Measurements from ENCODE around the gene PKNOX1.
"Not testable (repeated sequence)": the region's sequence is repeated elsewhere in the genome, so short reads cannot be mapped to it uniquely, and the experiment has no call there.

Gene PKNOX1

DNA sequence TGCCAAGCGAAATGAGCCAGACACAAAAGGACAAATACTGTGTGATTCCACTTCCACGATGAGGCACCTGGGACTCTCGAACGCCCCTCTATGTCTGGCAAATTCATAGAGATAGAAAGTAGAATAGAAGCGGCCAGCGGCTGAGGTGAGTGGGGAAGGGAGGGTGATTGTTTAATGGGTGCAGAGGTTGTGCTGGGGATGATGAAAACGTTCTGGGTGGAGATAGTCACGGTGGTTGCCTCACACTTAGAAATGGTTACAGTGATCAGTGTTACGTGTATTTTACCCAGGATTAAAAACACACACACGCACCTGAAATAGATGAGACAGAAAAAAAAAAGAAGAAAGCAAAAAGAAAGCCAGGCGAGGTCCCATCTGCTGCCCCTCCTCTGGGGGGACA, 98.4 kb downstream of the PKNOX1 start:
- H3K4me3 ChIP-seq (ENCODE audit: low read depth in 1 of 2, low read length in 2 of 2); H3K36me3 ChIP-seq (ENCODE audit: control insufficient read depth in 1 of 2, insufficient read depth in 2 of 2, low read length in 2 of 2); H3K4me1 ChIP-seq (ENCODE audit: control insufficient read depth in 1 of 2, insufficient read depth in 2 of 2, low read length in 2 of 2); H3K27me3 ChIP-seq (ENCODE audit: low read depth, low read length); H3K27ac ChIP-seq (ENCODE audit: low read length); H3K9me3 ChIP-seq (ENCODE audit: control insufficient read depth in 1 of 2, low read length in 2 of 2): not testable (repeated sequence)

GRCh38 chr21:43074401-43075169, 100.2 kb downstream of the PKNOX1 start:
- not testable (repeated sequence) for H3K27me3 ChIP-seq (ENCODE audit: low read depth, low read length); H3K9me3 ChIP-seq (ENCODE audit: control insufficient read depth in 1 of 2, low read length in 2 of 2); H3K4me3 ChIP-seq (ENCODE audit: low read depth in 1 of 2, low read length in 2 of 2); H3K4me1 ChIP-seq (ENCODE audit: control insufficient read depth in 1 of 2, insufficient read depth in 2 of 2, low read length in 2 of 2); H3K36me3 ChIP-seq (ENCODE audit: control insufficient read depth in 1 of 2, insufficient read depth in 2 of 2, low read length in 2 of 2); H3K27ac ChIP-seq (ENCODE audit: low read length)

DNA sequence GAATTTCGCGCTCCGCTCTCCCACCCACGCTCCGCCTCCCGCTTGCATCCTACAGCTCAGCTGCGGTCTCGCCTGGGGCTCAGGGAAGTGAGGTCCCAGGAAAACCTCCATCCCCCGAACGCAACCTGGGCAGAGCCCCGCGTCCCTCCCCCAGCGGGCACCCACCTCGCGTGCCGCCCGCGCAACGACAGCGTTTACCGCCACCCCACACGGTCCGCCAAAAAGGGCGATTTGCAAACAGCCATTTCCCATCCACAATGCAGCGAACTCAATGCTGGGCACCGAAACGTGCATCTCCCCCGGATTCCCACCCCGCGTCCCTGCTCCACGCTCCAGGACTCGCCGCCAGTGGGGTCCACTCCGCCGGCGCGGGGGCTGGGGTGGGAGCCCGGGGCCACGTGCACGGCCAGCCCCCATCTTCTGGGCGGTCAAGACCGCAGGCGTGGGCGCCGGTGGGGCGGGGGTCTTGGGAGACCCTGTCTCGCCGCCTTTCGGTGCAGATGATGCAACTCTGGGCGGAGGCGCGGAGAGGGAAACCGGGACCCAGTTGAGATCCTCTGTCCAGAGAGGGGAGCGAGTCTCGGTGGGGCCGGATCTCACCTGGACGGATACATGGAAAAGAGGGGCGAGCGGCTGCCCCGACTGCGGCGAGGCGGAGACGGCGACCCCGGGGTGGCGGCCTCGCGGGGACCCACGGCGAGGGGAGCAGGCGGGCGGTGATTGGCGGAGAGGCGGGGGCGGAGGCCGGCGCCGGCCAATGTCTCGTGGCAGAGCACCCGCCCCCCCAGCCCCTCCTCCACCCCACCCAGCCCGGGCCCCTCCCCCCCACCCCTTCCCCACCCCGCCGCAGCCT, 101.0 kb downstream of the PKNOX1 start, which contains the start of gene CBS:
Gene CBS (minus strand): TSS at position 666 of the 853 bp plus-strand sequence. CDS start 3,642 bp downstream, outside the sequence.
- H3K36me3 ChIP-seq (ENCODE audit: control insufficient read depth in 1 of 2, insufficient read depth in 2 of 2, low read length in 2 of 2); H3K4me3 ChIP-seq (ENCODE audit: low read depth in 1 of 2, low read length in 2 of 2); H3K27ac ChIP-seq (ENCODE audit: low read length); H3K9me3 ChIP-seq (ENCODE audit: control insufficient read depth in 1 of 2, low read length in 2 of 2); H3K4me1 ChIP-seq (ENCODE audit: control insufficient read depth in 1 of 2, insufficient read depth in 2 of 2, low read length in 2 of 2); H3K27me3 ChIP-seq (ENCODE audit: low read depth, low read length): not testable (repeated sequence)

DNA sequence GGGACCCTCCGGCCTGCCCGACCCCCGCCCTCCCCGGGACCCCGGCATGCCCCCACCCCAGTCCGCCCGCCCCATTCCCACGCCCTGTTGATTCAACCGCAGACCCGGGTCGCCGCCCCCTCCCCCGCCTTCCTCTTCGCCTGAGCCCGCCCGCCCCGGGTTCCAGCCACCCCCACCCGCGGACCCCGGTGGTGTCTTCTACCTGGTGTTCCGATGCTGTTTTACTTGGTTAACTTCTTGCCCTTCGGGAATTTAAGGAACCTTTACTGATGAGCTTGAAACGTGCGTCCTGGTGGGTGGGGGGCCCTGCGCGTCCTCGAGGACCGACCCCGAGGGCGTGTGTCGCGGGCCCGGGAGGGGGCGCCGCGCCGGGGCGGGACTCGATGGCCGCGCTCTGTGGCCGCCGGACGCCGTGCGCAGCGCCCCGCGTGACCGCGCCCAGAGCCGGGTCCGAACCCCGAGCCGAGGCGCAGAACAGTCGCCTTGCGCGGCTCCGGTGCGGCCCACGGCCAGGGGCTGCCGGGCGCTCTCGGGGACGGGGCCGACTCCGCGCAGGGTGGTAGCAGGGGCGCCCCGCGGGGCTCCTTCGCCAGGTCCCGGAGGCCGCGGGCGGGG, 101.8 kb downstream of the PKNOX1 start:
- H3K4me1 ChIP-seq (ENCODE audit: control insufficient read depth in 1 of 2, insufficient read depth in 2 of 2, low read length in 2 of 2); H3K36me3 ChIP-seq (ENCODE audit: control insufficient read depth in 1 of 2, insufficient read depth in 2 of 2, low read length in 2 of 2); H3K9me3 ChIP-seq (ENCODE audit: control insufficient read depth in 1 of 2, low read length in 2 of 2); H3K27me3 ChIP-seq (ENCODE audit: low read depth, low read length); H3K27ac ChIP-seq (ENCODE audit: low read length); H3K4me3 ChIP-seq (ENCODE audit: low read depth in 1 of 2, low read length in 2 of 2): not testable (repeated sequence)

GRCh38 chr21:43076643-43077042, 102.3 kb downstream of the PKNOX1 start:
- H3K4me1 ChIP-seq (ENCODE audit: control insufficient read depth in 1 of 2, insufficient read depth in 2 of 2, low read length in 2 of 2); H3K9me3 ChIP-seq (ENCODE audit: control insufficient read depth in 1 of 2, low read length in 2 of 2); H3K4me3 ChIP-seq (ENCODE audit: low read depth in 1 of 2, low read length in 2 of 2); H3K36me3 ChIP-seq (ENCODE audit: control insufficient read depth in 1 of 2, insufficient read depth in 2 of 2, low read length in 2 of 2); H3K27me3 ChIP-seq (ENCODE audit: low read depth, low read length); H3K27ac ChIP-seq (ENCODE audit: low read length): not testable (repeated sequence)

GRCh38 chr21:43082587-43083300, 108.4 kb downstream of the PKNOX1 start:
- not testable (repeated sequence) for H3K9me3 ChIP-seq (ENCODE audit: control insufficient read depth in 1 of 2, low read length in 2 of 2); H3K4me3 ChIP-seq (ENCODE audit: low read depth in 1 of 2, low read length in 2 of 2); H3K27ac ChIP-seq (ENCODE audit: low read length); H3K27me3 ChIP-seq (ENCODE audit: low read depth, low read length); H3K4me1 ChIP-seq (ENCODE audit: control insufficient read depth in 1 of 2, insufficient read depth in 2 of 2, low read length in 2 of 2); H3K36me3 ChIP-seq (ENCODE audit: control insufficient read depth in 1 of 2, insufficient read depth in 2 of 2, low read length in 2 of 2)
